B cell (primary cell): ENCODE results near the gene KIF21B.

Source experiments
- EZH2 ChIP-seq: IDR thresholded peaks from 2 replicates; pipeline ENCODE4 v1.6.1; 2012; ENCODE audit warnings: borderline replicate concordance, low read depth, mild to moderate bottlenecking, moderate library complexity, low read length; ENCODE audit not compliant: insufficient read depth, poor library complexity, severe bottlenecking
- TF ChIP-seq, protein P1 (sequence below): fragments of 200-600 bp; IDR thresholded peaks from one replicate; pipeline ENCODE4 v1.8.0; 2022; ENCODE audit warnings: antibody characterized with exemption, mild to moderate bottlenecking

DNA sequence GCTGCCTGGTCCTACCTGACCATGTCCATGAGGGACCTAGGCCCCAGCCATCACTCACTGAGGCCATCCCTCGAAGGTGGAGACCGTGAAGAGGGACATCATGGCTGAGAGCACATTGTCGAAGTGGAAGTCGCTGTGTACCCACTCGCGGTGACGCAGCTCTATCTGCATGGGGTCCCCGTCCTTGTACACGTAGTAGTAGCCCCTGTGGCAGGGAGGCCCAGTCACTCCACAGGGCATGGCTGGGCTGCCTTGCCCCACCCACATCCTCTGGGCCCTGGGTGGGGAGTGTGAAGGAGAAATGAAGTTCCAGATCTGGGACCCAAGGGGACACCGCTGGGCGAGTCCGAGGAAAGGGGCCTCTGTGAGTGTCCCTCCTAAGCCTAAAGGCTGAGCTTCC, 38.4 kb upstream of the KIF21B start:
- TF ChIP-seq, protein P1, sequence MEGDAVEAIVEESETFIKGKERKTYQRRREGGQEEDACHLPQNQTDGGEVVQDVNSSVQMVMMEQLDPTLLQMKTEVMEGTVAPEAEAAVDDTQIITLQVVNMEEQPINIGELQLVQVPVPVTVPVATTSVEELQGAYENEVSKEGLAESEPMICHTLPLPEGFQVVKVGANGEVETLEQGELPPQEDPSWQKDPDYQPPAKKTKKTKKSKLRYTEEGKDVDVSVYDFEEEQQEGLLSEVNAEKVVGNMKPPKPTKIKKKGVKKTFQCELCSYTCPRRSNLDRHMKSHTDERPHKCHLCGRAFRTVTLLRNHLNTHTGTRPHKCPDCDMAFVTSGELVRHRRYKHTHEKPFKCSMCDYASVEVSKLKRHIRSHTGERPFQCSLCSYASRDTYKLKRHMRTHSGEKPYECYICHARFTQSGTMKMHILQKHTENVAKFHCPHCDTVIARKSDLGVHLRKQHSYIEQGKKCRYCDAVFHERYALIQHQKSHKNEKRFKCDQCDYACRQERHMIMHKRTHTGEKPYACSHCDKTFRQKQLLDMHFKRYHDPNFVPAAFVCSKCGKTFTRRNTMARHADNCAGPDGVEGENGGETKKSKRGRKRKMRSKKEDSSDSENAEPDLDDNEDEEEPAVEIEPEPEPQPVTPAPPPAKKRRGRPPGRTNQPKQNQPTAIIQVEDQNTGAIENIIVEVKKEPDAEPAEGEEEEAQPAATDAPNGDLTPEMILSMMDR: no peak
- no peak for TF ChIP-seq EZH2
